HepG2 (cell line): Measurements from ENCODE around the gene CDC34. TPM values are rescaled to one million over a fixed set of nuclear protein-coding genes. Genes with fewer than 3 reads are reported as not detected.

Source experiments
- CREB1 ChIP-seq, 2 experiments: fragments of 450-650 bp in 1 of 2; IDR thresholded peaks; 2 replicates each; pipeline ENCODE4 v1.6.1; 2016 to 2017; ENCODE audit warnings: control low read depth in 1 of 2, mild to moderate bottlenecking in 1 of 2, missing compliant biosample characterization in 1 of 2, missing genetic modification characterization in 1 of 2
- ERF ChIP-seq: IDR thresholded peaks from 2 replicates; pipeline ENCODE4 v1.6.1; 2018; ENCODE audit warnings: missing biosample characterization, missing genetic modification reagents
- FOXK2 ChIP-seq: fragments of 450-650 bp; IDR thresholded peaks from 2 replicates; pipeline ENCODE4 v1.6.1; 2016
- GMEB1 ChIP-seq: sonication (generic); formaldehyde crosslinking; IDR thresholded peaks from 2 replicates; pipeline ENCODE4 v1.5.1; 2020; ENCODE audit warnings: missing genetic modification reagents, mild to moderate bottlenecking, borderline replicate concordance
- IRF1 ChIP-seq: sonication (generic); formaldehyde crosslinking; IDR thresholded peaks from 2 replicates; pipeline ENCODE4 v1.4.0; 2020; ENCODE audit warnings: low read depth, mild to moderate bottlenecking, missing genetic modification reagents
- ISX ChIP-seq: sonication (generic); formaldehyde crosslinking; conservative IDR thresholded peaks from 2 replicates; pipeline ENCODE4 v1.5.0; 2020; ENCODE audit warnings: missing genetic modification reagents
- KAT7 ChIP-seq: IDR thresholded peaks from 2 replicates; pipeline ENCODE4 v1.6.1; 2018; ENCODE audit warnings: borderline replicate concordance, missing compliant biosample characterization
- KDM2A ChIP-seq: sonication (generic); formaldehyde crosslinking; IDR thresholded peaks from 2 replicates; pipeline ENCODE4 v1.4.0; 2020; ENCODE audit warnings: low read depth, missing genetic modification reagents, borderline replicate concordance
- KMT2B ChIP-seq: IDR thresholded peaks from 2 replicates; pipeline ENCODE4 v1.6.1; 2016; ENCODE audit warnings: missing genetic modification reagents, missing compliant biosample characterization
- MLXIP ChIP-seq: sonication (generic); formaldehyde crosslinking; IDR thresholded peaks from 2 replicates; pipeline ENCODE4 v1.9.0; 2021; ENCODE audit warnings: missing genetic modification reagents, borderline replicate concordance
- RNF2 ChIP-seq: fragments of 450-650 bp; conservative IDR thresholded peaks from 2 replicates; pipeline ENCODE4 v1.6.1; 2016; ENCODE audit warnings: low read depth
- SMARCC2 ChIP-seq: fragments of 450-650 bp; IDR thresholded peaks from 2 replicates; pipeline ENCODE4 v1.6.1; 2017; ENCODE audit warnings: antibody characterized with exemption, mild to moderate bottlenecking
- YY1 ChIP-seq: IDR thresholded peaks from 2 replicates; pipeline ENCODE4 v1.6.1; 2011; ENCODE audit warnings: low read length, low read depth, moderate library complexity, mild to moderate bottlenecking; ENCODE audit not compliant: insufficient read depth, insufficient replicate concordance
- ZFP36L1 ChIP-seq: sonication (generic); formaldehyde crosslinking; IDR thresholded peaks from 2 replicates; pipeline ENCODE4 v1.8.0; 2022; ENCODE audit warnings: mild to moderate bottlenecking, missing genetic modification reagents, moderate library complexity
- ZIK1 ChIP-seq: sonication (generic); formaldehyde crosslinking; IDR thresholded peaks from 2 replicates; pipeline ENCODE4 v1.5.0; 2020; ENCODE audit warnings: mild to moderate bottlenecking, low read depth, missing genetic modification reagents, borderline replicate concordance
- ZKSCAN8 ChIP-seq: IDR thresholded peaks from 2 replicates; pipeline ENCODE4 v1.6.1; 2016; ENCODE audit warnings: borderline replicate concordance, missing genetic modification reagents, missing compliant biosample characterization
- ZNF317 ChIP-seq: sonication (generic); formaldehyde crosslinking; IDR thresholded peaks from 2 replicates; pipeline ENCODE4 v1.5.0; 2020; ENCODE audit warnings: mild to moderate bottlenecking, missing genetic modification reagents
- ZNF703 ChIP-seq: sonication (generic); formaldehyde crosslinking; IDR thresholded peaks from 2 replicates; pipeline ENCODE4 v1.5.1; 2020; ENCODE audit warnings: missing genetic modification reagents, mild to moderate bottlenecking, moderate library complexity, borderline replicate concordance
- polyA plus RNA-seq, 8 experiments: library from polyadenylated mRNA; depleted of rRNA in 3 of 8; stranded (reverse) in 7 of 8; unstranded in 1 of 8; fragments of >200 nt; fragmentation: Illumina TruSeq in 4 of 8; extraction: Trizol in 4 of 8; gene quantifications; 2 replicates each; pipeline versions ENCODE4 v1.2.1 to v1.2.3, GENCODE V29; 2011 to 2016; ENCODE audit warnings: low read depth in 4 of 8, missing spikeins in 1 of 8, mixed read lengths in 1 of 8; ENCODE audit not compliant: insufficient read depth in 1 of 8
- total RNA-seq, 5 experiments: library from RNA; depleted of rRNA; stranded (reverse); fragments of >200 nt; fragmentation: Illumina TruSeq; extraction: Trizol; gene quantifications; 2 replicates each; pipeline ENCODE4 v1.2.3, GENCODE V29; 2016; ENCODE audit warnings: low read depth in 1 of 5
- TF ChIP-seq, protein P1 (sequence below): IDR thresholded peaks from 2 replicates; pipeline ENCODE4 v1.6.1; 2016; ENCODE audit warnings: low read depth, borderline replicate concordance
- TF ChIP-seq, protein P2 (sequence below): sonication (generic); formaldehyde crosslinking; IDR thresholded peaks from 2 replicates; pipeline ENCODE4 v1.4.0; 2020; ENCODE audit warnings: missing genetic modification reagents
- TF ChIP-seq, protein P3 (sequence below): sonication (generic); IDR thresholded peaks from 2 replicates; pipeline ENCODE4 v1.6.1; 2016; ENCODE audit warnings: low read depth, borderline replicate concordance

The CDC34 gene
- total and polyA plus RNA-seq, 2 of the 13 experiments (the other 11 are each of a cell fraction or from before 2014, with no cell fraction given) = 138 to 150 TPM

- TF ChIP-seq KAT7 = no peak
- TF ChIP-seq MLXIP = no peak
- TF ChIP-seq IRF1 (CRISPR knock-in tag) = no peak
- no peak for TF ChIP-seq ZNF703 (CRISPR knock-in tag)
- TF ChIP-seq KMT2B (CRISPR knock-in tag) = no peak
- TF ChIP-seq, protein P1, sequence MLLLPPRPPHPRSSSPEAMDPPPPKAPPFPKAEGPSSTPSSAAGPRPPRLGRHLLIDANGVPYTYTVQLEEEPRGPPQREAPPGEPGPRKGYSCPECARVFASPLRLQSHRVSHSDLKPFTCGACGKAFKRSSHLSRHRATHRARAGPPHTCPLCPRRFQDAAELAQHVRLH (CRISPR knock-in tag) = no peak
- TF ChIP-seq ZFP36L1 (CRISPR knock-in tag) = no peak
- no peak for TF ChIP-seq FOXK2
- TF ChIP-seq, protein P2, sequence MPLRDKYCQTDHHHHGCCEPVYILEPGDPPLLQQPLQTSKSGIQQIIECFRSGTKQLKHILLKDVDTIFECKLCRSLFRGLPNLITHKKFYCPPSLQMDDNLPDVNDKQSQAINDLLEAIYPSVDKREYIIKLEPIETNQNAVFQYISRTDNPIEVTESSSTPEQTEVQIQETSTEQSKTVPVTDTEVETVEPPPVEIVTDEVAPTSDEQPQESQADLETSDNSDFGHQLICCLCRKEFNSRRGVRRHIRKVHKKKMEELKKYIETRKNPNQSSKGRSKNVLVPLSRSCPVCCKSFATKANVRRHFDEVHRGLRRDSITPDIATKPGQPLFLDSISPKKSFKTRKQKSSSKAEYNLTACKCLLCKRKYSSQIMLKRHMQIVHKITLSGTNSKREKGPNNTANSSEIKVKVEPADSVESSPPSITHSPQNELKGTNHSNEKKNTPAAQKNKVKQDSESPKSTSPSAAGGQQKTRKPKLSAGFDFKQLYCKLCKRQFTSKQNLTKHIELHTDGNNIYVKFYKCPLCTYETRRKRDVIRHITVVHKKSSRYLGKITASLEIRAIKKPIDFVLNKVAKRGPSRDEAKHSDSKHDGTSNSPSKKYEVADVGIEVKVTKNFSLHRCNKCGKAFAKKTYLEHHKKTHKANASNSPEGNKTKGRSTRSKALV (CRISPR knock-in tag) = no peak
- TF ChIP-seq, protein P3, sequence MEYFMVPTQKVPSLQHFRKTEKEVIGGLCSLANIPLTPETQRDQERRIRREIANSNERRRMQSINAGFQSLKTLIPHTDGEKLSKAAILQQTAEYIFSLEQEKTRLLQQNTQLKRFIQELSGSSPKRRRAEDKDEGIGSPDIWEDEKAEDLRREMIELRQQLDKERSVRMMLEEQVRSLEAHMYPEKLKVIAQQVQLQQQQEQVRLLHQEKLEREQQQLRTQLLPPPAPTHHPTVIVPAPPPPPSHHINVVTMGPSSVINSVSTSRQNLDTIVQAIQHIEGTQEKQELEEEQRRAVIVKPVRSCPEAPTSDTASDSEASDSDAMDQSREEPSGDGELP = peak; percentile 50; the same call in 1 of the 2 replicates
- peak; percentile 35; the same call in 1 of the 2 replicates for TF ChIP-seq ZNF317
- TF ChIP-seq ERF (CRISPR knock-in tag) = no peak
- TF ChIP-seq ZIK1 (CRISPR knock-in tag) = no peak
- TF ChIP-seq RNF2 = no peak
- no peak for TF ChIP-seq GMEB1 (CRISPR knock-in tag)
- peak; percentile 36; the same call in 1 of the 2 replicates for TF ChIP-seq ZKSCAN8 (CRISPR knock-in tag)
- no peak for TF ChIP-seq ISX (CRISPR knock-in tag)
- no peak; the same call in 1 of the 2 replicates for TF ChIP-seq KDM2A (CRISPR knock-in tag)
- TF ChIP-seq YY1 = no peak
- TF ChIP-seq CREB1 (IDR thresholded peaks at IDR 0.05) = no peak
- TF ChIP-seq CREB1 (CRISPR knock-in tag; IDR thresholded peaks at IDR 0.05) = no peak
- no peak for TF ChIP-seq SMARCC2
These were observed 45.9 kb upstream of the CDC34 start (continued) for GRCh38 chr19:485583-486236.
